Lower leg skin (tissue), 3 donors: ENCODE data around the gene MRPL10.

Source experiments
- CTCF ChIP-seq, 3 donors: fragments of 450-650 bp; IDR thresholded peaks; one replicate each; pipeline ENCODE4 v1.5.1; 2016; ENCODE audit warnings: antibody characterized with exemption in 3 of 3, mild to moderate bottlenecking in 3 of 3, moderate library complexity in 2 of 3
- POLR2A ChIP-seq, 2 donors: fragments of 450-650 bp; IDR thresholded peaks; one replicate each; pipeline ENCODE4 v1.6.1; 2016 to 2017; ENCODE audit warnings: antibody characterized with exemption in 2 of 2, mild to moderate bottlenecking in 1 of 2, moderate library complexity in 1 of 2

GRCh38 chr17:47872019-47872650 lies 40.8 kb upstream of the MRPL10 start:
- no peak for TF ChIP-seq POLR2A (IDR thresholded peaks at IDR 0.05)
- no peak for TF ChIP-seq CTCF (IDR thresholded peaks at IDR 0.05)
